Esophagus muscularis mucosa (tissue), 4 donors: ENCODE results near the gene PPM1M. TPM values are rescaled to one million over a fixed set of nuclear protein-coding genes. Genes with fewer than 3 reads are reported as not detected.

Experiments used
- DNase-seq: peaks from one replicate; pipeline ENCODE4 v3.0.0-alpha.2; 2017; ENCODE audit errors: extremely low spot score
- H3K27ac ChIP-seq, 4 donors: fragments of 200-600 bp; sonication (generic); replicated peaks in 1 of 4; 1 replicate in 3 of 4; 2 replicates in 1 of 4; pipeline ENCODE4 v1.5.1; 2016 to 2019; ENCODE audit warnings: mild to moderate bottlenecking in 1 of 4
- H3K27me3 ChIP-seq, 4 donors: fragments of 200-600 bp; sonication (generic); one replicate each; pipeline versions ENCODE4 v1.5.1 to v1.6.0; 2016 to 2019
- H3K36me3 ChIP-seq, 4 donors: fragments of 200-600 bp; sonication (generic); one replicate each; pipeline ENCODE4 v1.5.1; 2016 to 2019
- H3K4me1 ChIP-seq, 4 donors: fragments of 200-600 bp; sonication (generic); one replicate each; pipeline ENCODE4 v1.5.1; 2016 to 2019
- H3K4me3 ChIP-seq, 4 donors: fragments of 200-600 bp; sonication (generic); 1 replicate in 2 of 4; 2 replicates in 2 of 4; pipeline ENCODE4 v1.5.1; 2016 to 2019; ENCODE audit warnings: mild to moderate bottlenecking in 4 of 4, moderate library complexity in 1 of 4
- H3K9me3 ChIP-seq, 4 donors: fragments of 200-600 bp; sonication (generic); 1 replicate in 3 of 4; 2 replicates in 1 of 4; pipeline ENCODE4 v1.5.1; 2016 to 2019
- CTCF ChIP-seq, 3 experiments: fragments of 200-600 bp in 2 of 3; fragments of 450-650 bp in 1 of 3; sonication (generic) in 2 of 3; IDR thresholded peaks; one replicate each; pipeline ENCODE4 v1.5.1; 2017 to 2019; ENCODE audit warnings: antibody characterized with exemption in 3 of 3, mild to moderate bottlenecking in 2 of 3, moderate library complexity in 1 of 3
- EP300 ChIP-seq: sonication (generic); formaldehyde crosslinking; IDR thresholded peaks from one replicate; pipeline ENCODE4 v1.6.1; 2017; ENCODE audit warnings: antibody characterized with exemption
- POLR2A ChIP-seq: fragments of 450-650 bp; IDR thresholded peaks from one replicate; pipeline ENCODE4 v1.6.1; 2017; ENCODE audit warnings: antibody characterized with exemption, moderate library complexity, mild to moderate bottlenecking, low read depth
- POLR2AphosphoS5 ChIP-seq, 2 donors: sonication (generic); formaldehyde crosslinking; IDR thresholded peaks; one replicate each; pipeline ENCODE4 v1.6.1; 2017; ENCODE audit warnings: antibody characterized with exemption in 2 of 2
- WGBS: methylation state at CpG from one replicate; pipeline ENCODE4 v1.1.5; 2018; 5-methylcytosine and 5-hydroxymethylcytosine counted together
- intact Hi-C: fragments of 100-400 bp; cut with DNase I; formaldehyde crosslinking; loops from one replicate; pipeline ENCODE4 v1.15.1; 2023
- total RNA-seq, 4 donors: library from RNA; depleted of rRNA; stranded (reverse); fragments of >200 nt; gene quantifications; one replicate each; pipeline versions ENCODE4 v1.1.0 to v1.2.1, GENCODE V29; 2016

Gene PPM1M
- total RNA-seq, 4 donors from 2014 or later = 24.1 to 35.7 (median 32.4) TPM

- H3K27ac ChIP-seq = peak overlapping the region in 3 of 4 donors; percentile 11 to 56 (median 45)
- DNase-seq = no peak
- peaks cover 80 to 100% (median 100%) of the 10 kb centered on the region in 4 donors for H3K36me3 ChIP-seq
- no peak overlapping the region for H3K4me3 ChIP-seq
- WGBS = 82% methylated on average over 4 of the region's 4 CpGs
- peaks cover 0 to 65% (median 49%) of the 10 kb centered on the region in 4 donors for H3K4me1 ChIP-seq
- TF ChIP-seq EP300 (no peak), CTCF (IDR thresholded peaks at IDR 0.05) (no peak), POLR2A (no peak)
- H3K27me3 ChIP-seq = no peaks in the 10 kb centered on the region
- no peaks in the 10 kb centered on the region for H3K9me3 ChIP-seq
- intact Hi-C loops = no loop called here
These were observed 13.9 kb downstream of the PPM1M start for GRCh38 chr3:52259448-52259847.

- Histone ChIP-seq H3K27ac (peak overlapping the region in 2 of 4 donors; percentile 28 to 29), H3K9me3 (no peaks in the 10 kb centered on the region)
These were observed 16.9 kb downstream of the PPM1M start for GRCh38 chr3:52262447-52262846.

GRCh38 chr3:52265387-52265786 lies 19.8 kb downstream of the PPM1M start:
- no peaks in the 10 kb centered on the region for H3K27me3 ChIP-seq
- intact Hi-C loops = no loop called here
- H3K36me3 ChIP-seq = peaks cover 49 to 99% (median 91%) of the 10 kb centered on the region in 4 donors
- no peak overlapping the region for H3K4me3 ChIP-seq
- TF ChIP-seq CTCF (IDR thresholded peaks at IDR 0.05) = no peak
- no peak overlapping the region for H3K27ac ChIP-seq
- 94% methylated on average over 6 of the region's 6 CpGs for WGBS
- H3K9me3 ChIP-seq = no peaks in the 10 kb centered on the region
- H3K4me1 ChIP-seq = peaks cover 26 to 62% (median 54%) of the 10 kb centered on the region in 4 donors
- DNase-seq = no peak

More at GRCh38 chr3:52262447-52262846, 16.9 kb downstream of the PPM1M start:
- H3K27me3 ChIP-seq = no peaks in the 10 kb centered on the region
- TF ChIP-seq POLR2AphosphoS5 (IDR thresholded peaks at IDR 0.05) = no peak
- no peak for TF ChIP-seq POLR2A
- TF ChIP-seq CTCF (IDR thresholded peaks at IDR 0.05) = no peak
- no peak for TF ChIP-seq EP300
- intact Hi-C loops = no loop called here
- H3K4me1 ChIP-seq = peaks cover 0 to 49% (median 48%) of the 10 kb centered on the region in 4 donors
- no peak overlapping the region for H3K4me3 ChIP-seq
- peaks cover 75 to 100% (median 97%) of the 10 kb centered on the region in 4 donors for H3K36me3 ChIP-seq
- DNase-seq = no peak

GRCh38 chr3:52268036-52268435 lies 22.5 kb downstream of the PPM1M start:
- H3K27me3 ChIP-seq = no peaks in the 10 kb centered on the region
- TF ChIP-seq POLR2A (no peak), CTCF (IDR thresholded peaks at IDR 0.05) (no peak), EP300 (peak; percentile 14)
- no peak for DNase-seq
- 90% methylated on average over 7 of the region's 7 CpGs for WGBS
- H3K27ac ChIP-seq = peak overlapping the region in 1 of 4 donors; percentile 6
- no peak overlapping the region for H3K4me3 ChIP-seq
- peaks cover 30 to 76% (median 70%) of the 10 kb centered on the region in 4 donors for H3K36me3 ChIP-seq
- intact Hi-C loops = no loop called here
- H3K9me3 ChIP-seq = no peaks in the 10 kb centered on the region
- peaks cover 51 to 75% (median 69%) of the 10 kb centered on the region in 4 donors for H3K4me1 ChIP-seq

DNA sequence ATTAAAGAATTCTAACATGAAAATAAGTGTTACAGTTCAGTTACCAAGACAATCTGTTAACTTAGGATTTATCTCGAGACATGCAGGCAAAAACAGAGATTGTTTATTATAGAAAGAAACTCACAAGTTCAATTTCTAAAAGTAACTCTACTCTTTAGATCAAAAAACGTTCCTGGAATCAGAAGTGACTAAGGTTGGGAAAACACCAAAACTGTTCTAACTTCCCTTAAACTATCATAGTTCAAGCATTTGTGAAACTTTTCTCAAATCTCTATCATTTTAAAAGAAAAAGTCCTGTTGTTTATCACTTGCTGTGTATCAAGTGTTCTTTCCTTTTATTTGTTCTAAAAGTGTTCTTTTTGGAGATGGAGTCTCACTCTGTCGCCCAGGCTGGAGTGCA lies 24.2 kb downstream of the PPM1M start:
- H3K36me3 ChIP-seq = peaks cover 17 to 66% (median 54%) of the 10 kb centered on the region in 4 donors
- intact Hi-C loops = loop anchor here (1.0 kb wide), 1 partner anchor 13 kb away; no protein-coding TSS in a partner anchor
- peak overlapping the region; percentile 50 to 98 (median 97) for H3K27ac ChIP-seq
- peaks cover 61 to 76% (median 73%) of the 10 kb centered on the region in 4 donors for H3K4me1 ChIP-seq
- H3K9me3 ChIP-seq = no peaks in the 10 kb centered on the region
- WGBS = 43% methylated on average over 3 of the region's 3 CpGs
- H3K27me3 ChIP-seq = no peaks in the 10 kb centered on the region
- peak overlapping the region in 1 of 4 donors; percentile 8 for H3K4me3 ChIP-seq
- TF ChIP-seq EP300 = no peak
- TF ChIP-seq POLR2A = no peak
- no peak for TF ChIP-seq POLR2AphosphoS5 (IDR thresholded peaks at IDR 0.05)
- no peak for TF ChIP-seq CTCF (IDR thresholded peaks at IDR 0.05)
- no peak for DNase-seq
